GM10248 (cell line): ENCODE results near the gene PRKCE.

Source experiments
- CTCF ChIA-PET: fragments of 300-600 bp; sonication (Branson Sonifier 250); formaldehyde crosslinking; extraction: SDS; loops from one replicate; lab custom pipeline; 2021; ENCODE audit warnings: antibody characterized with exemption; lab: Yijun Ruan, JAX
- POLR2A ChIA-PET: fragments of 350-650 bp; sonication (Branson Sonifier 250); formaldehyde crosslinking; extraction: SDS; loops from one replicate; lab custom pipeline; 2020; ENCODE audit warnings: antibody characterized with exemption; lab: Yijun Ruan, JAX
- DNase-seq: peaks from one replicate; pipeline ENCODE4 v3.0.0; 2012; ENCODE audit errors: extremely low spot score
- TF ChIP-seq, protein P1 (sequence below): IDR thresholded peaks from 2 replicates; pipeline ENCODE4 v1.5.1; 2012; ENCODE audit warnings: mild to moderate bottlenecking, low read depth; ENCODE audit errors: extremely low read depth, missing control alignments, control extremely low read depth

PRKCE gene

DNA sequence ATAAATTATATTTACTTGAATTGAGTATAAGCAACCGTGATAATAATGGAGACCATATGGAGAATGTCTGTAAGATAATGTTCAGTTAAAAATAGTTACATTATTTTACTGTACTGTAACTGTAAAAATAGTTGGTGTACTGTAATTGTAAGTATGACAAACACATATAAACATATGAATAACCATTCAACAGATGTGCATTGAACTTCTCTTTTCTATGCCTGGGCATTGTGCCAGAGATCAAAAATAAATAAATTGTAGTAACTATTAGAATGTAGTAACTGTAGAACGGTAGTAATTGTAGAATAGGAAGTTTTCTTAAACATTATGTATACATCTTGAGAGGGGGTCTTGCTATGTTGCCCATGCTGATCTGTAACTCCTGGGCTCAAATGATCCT, 358.3 kb downstream of the PRKCE start:
- ChIA-PET POLR2A (no interaction called here), CTCF (interaction anchor here (0.8 to 2.3 kb wide), 5 partner anchors 10 to 356 kb away, joined by 3 to 15 read pairs (median 11); no protein-coding TSS in a partner anchor)
- no peak for DNase-seq
- TF ChIP-seq, protein P1, sequence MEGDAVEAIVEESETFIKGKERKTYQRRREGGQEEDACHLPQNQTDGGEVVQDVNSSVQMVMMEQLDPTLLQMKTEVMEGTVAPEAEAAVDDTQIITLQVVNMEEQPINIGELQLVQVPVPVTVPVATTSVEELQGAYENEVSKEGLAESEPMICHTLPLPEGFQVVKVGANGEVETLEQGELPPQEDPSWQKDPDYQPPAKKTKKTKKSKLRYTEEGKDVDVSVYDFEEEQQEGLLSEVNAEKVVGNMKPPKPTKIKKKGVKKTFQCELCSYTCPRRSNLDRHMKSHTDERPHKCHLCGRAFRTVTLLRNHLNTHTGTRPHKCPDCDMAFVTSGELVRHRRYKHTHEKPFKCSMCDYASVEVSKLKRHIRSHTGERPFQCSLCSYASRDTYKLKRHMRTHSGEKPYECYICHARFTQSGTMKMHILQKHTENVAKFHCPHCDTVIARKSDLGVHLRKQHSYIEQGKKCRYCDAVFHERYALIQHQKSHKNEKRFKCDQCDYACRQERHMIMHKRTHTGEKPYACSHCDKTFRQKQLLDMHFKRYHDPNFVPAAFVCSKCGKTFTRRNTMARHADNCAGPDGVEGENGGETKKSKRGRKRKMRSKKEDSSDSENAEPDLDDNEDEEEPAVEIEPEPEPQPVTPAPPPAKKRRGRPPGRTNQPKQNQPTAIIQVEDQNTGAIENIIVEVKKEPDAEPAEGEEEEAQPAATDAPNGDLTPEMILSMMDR = no peak

DNA sequence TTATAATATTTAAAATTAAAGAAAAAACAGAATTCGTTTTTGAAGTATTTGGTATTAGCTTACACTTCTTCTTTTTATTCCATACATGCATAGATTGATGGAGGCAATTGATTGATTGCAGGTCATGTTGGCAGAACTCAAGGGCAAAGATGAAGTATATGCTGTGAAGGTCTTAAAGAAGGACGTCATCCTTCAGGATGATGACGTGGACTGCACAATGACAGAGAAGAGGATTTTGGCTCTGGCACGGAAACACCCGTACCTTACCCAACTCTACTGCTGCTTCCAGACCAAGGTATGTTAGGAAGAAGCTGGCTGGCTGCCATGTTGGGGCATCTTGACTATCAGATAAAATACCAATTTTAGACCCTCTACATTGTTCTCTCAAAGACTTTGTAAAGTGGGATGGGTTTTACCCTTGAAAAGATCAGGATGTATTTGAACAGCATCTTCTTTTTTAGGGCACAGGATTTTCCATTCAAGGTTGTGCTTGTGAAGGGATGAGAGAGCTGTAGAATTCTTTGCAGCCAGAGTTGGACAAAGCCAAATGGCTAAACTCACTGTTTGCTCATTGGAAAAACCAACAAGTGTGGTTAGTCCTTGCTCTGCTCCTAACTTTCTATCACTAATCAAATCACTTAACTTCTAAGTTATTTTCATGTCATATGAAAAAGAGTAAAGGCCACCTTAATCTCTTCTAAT, 358.9 kb downstream of the PRKCE start:
- no peak for DNase-seq
- ChIA-PET CTCF (interaction anchor here (0.8 to 2.3 kb wide), 13 partner anchors 9 to 450 kb away, joined by 3 to 15 read pairs (median 4); no protein-coding TSS in a partner anchor), POLR2A (no interaction called here)
- TF ChIP-seq, protein P1 = no peak

DNA sequence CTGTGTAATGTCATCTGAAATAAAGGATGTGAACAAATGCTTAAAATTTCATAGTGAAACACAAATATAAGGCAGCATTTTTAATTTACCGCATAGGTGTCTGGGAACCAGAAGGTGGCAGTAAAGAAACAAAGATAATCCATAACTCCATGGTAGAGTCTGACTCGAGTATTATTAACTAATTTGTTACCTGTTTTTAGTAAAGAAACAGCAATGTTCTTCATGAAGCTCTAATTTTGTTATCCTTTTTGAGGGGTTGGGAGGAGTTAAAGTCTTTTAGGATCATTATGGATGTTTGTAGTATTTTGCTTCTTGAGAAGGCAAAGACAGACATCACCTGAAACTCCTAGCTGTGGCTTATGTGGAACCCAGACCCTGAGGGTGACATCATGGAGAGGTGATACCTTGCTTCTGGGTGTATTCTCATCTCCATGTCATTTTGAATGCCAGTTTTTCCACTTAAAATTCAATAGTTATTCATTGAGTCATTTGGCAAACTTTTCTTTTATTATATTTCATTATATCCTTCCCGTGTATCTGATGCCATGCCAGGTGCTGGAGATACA, 359.5 kb downstream of the PRKCE start:
- ChIA-PET POLR2A (no interaction called here), CTCF (interaction anchor here (0.7 to 2.3 kb wide), 16 partner anchors 9 to 632 kb away, joined by 3 to 15 read pairs (median 4); no protein-coding TSS in a partner anchor)
- peak; percentile 59 for DNase-seq
- TF ChIP-seq, protein P1 = peak; percentile 56

DNA sequence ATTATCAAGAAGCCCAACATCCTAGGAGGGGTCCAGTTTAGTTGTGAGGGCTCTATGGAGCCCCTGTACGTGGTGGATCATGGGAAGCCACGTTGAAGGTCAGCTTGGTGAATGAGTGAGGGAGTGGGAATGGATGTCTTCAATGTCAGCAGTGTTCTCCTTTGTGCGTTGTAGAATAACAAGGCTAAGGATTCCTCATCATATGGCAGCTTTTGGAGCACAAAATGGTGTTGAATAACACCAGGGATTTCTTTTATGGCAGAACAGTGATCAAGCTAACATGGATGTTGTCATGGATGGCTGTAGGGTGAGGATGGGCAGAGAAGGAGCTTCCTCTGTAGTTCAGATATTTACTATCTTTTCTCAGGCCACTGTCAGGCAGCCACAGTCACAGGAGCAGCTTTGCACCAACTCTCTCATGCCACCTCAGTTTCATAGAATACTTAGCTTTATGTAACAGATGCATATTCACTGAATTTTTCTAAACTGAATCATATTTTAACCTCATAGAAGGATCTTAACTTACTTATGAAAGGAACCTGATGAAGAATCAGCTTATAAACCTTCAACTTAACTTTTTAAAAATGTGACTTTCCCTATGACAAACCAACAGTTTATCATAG, 361.3 kb downstream of the PRKCE start:
- ChIA-PET POLR2A (no interaction called here), CTCF (interaction anchor here (0.8 to 2.4 kb wide), 12 partner anchors 9 to 448 kb away, joined by 3 to 9 read pairs (median 5); no protein-coding TSS in a partner anchor)
- TF ChIP-seq, protein P1 = no peak
- no peak for DNase-seq

DNA sequence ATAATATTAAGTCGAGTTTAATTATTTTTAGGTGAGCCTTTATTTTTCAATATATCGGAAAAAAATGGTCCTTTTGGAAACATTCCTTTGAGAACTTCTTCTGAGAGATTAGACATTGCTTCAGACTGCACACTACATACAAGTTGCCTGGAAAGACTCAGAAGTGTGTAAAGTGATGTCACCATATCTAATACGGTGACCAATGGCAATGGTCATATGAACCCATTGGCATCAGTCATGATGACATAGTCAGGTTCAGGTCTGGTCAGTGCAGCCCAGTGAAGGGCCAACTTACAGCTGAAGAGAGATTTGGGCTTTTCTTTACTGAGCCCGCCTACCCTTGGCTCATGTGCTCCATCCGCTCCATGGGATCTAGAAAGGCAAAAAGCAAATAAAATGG, 362.3 kb downstream of the PRKCE start:
- ChIA-PET CTCF (interaction anchor here (1.0 to 2.4 kb wide), 10 partner anchors 8 to 447 kb away, joined by 3 to 9 read pairs (median 5); no protein-coding TSS in a partner anchor), POLR2A (no interaction called here)
- TF ChIP-seq, protein P1 = no peak
- no peak for DNase-seq

DNA sequence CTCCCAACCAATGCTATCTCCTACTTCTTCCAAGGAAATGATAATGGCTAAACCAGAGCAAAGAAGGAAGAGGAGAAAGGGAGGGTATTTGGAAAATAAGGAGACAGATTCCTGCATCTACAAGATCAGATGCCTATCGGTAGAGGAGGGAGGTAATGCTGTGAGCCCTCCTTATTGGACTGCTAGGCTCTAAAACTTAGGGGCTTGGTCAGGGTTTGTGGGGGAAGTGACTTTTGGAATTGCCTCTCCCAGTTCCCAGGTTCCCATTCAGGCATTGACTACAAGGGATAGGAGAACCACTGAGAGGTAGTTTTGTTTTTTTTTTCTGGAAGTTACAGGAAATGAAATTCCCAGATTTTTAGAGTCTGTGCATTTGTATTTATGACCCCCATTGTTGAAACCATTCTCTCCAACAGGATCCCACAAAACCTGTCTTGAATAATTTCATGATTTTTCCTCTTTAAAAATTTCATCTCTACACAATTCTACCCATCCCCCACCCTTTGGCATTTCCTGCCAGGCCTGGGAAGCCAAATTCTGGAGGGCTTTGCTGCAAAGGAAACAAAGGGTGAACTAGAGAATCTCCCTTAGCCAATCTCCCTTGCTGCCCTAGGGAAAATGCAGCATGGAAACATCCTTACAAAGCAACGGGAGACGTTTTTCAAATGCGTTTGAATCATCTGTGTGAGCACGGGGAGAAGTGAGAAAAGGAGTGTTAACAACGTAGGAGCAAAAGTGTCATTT, 363.6 kb downstream of the PRKCE start:
- CTCF ChIA-PET = interaction anchor here (1.3 kb wide), 1 partner anchor 10 kb away, joined by 3 read pairs; no protein-coding TSS in a partner anchor
- TF ChIP-seq, protein P1 = no peak
- POLR2A ChIA-PET = no interaction called here
- no peak for DNase-seq
